GM12878 (cell line): ENCODE results near the gene PTGES2. TPM values are rescaled to one million over a fixed set of nuclear protein-coding genes. Genes with fewer than 3 reads are reported as not detected.

ENCODE experiments used
- BACH1 ChIP-seq: fragments of 450-650 bp; IDR thresholded peaks from 2 replicates; pipeline ENCODE4 v1.6.1; 2017; ENCODE audit warnings: mild to moderate bottlenecking, borderline replicate concordance
- DPF2 ChIP-seq: fragments of 450-650 bp; IDR thresholded peaks from 2 replicates; pipeline ENCODE4 v1.6.1; 2017; ENCODE audit warnings: mild to moderate bottlenecking
- EED ChIP-seq: sonication (generic); IDR thresholded peaks from 2 replicates; pipeline ENCODE4 v1.6.1; 2016; ENCODE audit warnings: antibody characterized with exemption, low read depth
- FOS ChIP-seq: IDR thresholded peaks from 3 replicates; pipeline ENCODE4 v1.6.1; 2011; ENCODE audit warnings: borderline replicate concordance; ENCODE audit not compliant: insufficient read length; ENCODE audit errors: extremely low read depth
- HCFC1 ChIP-seq: fragments of 150-350 bp; IDR thresholded peaks from 2 replicates; pipeline ENCODE4 v1.6.1; 2014; ENCODE audit warnings: low read length
- HDAC2 ChIP-seq: fragments of 200-600 bp; sonication (generic); IDR thresholded peaks from 2 replicates; pipeline ENCODE4 v1.6.1; 2017
- KLF5 ChIP-seq: fragments of 450-650 bp; IDR thresholded peaks from 2 replicates; pipeline ENCODE4 v1.6.1; 2014; ENCODE audit warnings: mild to moderate bottlenecking; ENCODE audit not compliant: partially characterized antibody
- MXI1 ChIP-seq: fragments of 150-350 bp; IDR thresholded peaks from 2 replicates; pipeline ENCODE4 v1.6.1; 2011; ENCODE audit warnings: low read depth, mild to moderate bottlenecking, inconsistent platforms, low read length, improper control_type of control experiment
- NFXL1 ChIP-seq: fragments of 450-650 bp; IDR thresholded peaks from 2 replicates; pipeline ENCODE4 v1.6.1; 2017; ENCODE audit warnings: antibody characterized with exemption, mild to moderate bottlenecking, borderline replicate concordance
- RUNX3 ChIP-seq: IDR thresholded peaks from 2 replicates; pipeline ENCODE4 v1.6.1; 2012; ENCODE audit warnings: low read length, inconsistent platforms
- ZNF24 ChIP-seq: fragments of 450-650 bp; IDR thresholded peaks from 2 replicates; pipeline ENCODE4 v1.6.1; 2017; ENCODE audit warnings: antibody characterized with exemption, mild to moderate bottlenecking
- ZNF687 ChIP-seq: fragments of 450-650 bp; IDR thresholded peaks from 2 replicates; pipeline ENCODE4 v1.6.1; 2017; ENCODE audit warnings: mild to moderate bottlenecking, moderate library complexity
- polyA plus RNA-seq, 11 experiments: library from polyadenylated mRNA; depleted of rRNA in 4 of 11; unstranded in 6 of 11; stranded (reverse) in 5 of 11; fragments of >200 nt; fragmentation: Nextera tagmentation in 4 of 11; fragmentation: Illumina TruSeq in 1 of 11; extraction: Ambion mirVana in 4 of 11; extraction: Trizol in 1 of 11; gene quantifications; 1 replicate in 1 of 11; 2 replicates in 10 of 11; pipeline versions ENCODE4 v1.2.1 to v1.2.3, GENCODE V29; 2011 to 2016; ENCODE audit warnings: inconsistent platforms in 2 of 11, missing spikeins in 2 of 11, low read depth in 1 of 11
- total RNA-seq, 4 experiments: library from RNA; depleted of rRNA in 3 of 4; stranded (reverse); fragments of >200 nt in 3 of 4; fragmentation: Illumina TruSeq in 1 of 4; extraction: Trizol in 1 of 4; gene quantifications; 2 replicates each; pipeline versions ENCODE4 v1.2.1 to v1.2.3, GENCODE V29; 2013 to 2021

The PTGES2 gene
- total and polyA plus RNA-seq, 10 of the 15 experiments (the other 5 are each of a cell fraction or from before 2014, with no cell fraction given): 2.1 to 141 (median 99.1) TPM

DNA sequence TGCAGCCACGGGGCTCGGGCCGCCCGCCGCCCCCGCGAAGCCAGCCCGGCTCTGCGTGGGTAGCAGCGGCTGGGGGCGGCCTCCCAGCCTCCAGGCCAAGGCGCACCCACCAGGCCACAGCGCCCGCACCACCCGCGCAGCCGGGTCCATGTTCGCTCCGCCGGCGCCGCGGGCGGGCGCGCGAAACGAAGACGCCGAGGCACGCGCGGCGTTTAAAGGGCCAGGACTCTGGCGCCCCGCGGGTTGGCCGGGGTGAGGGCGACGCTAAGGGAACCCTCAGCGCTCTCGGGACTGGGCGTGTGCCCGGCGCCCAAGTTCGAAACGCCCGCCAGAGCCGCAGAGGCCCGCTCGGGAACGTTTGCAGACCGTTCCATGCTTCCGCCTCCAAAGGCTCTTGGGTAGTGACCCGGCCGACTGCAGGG, at the start of gene PTGES2 (continued):
- 0 out of 2 replicates have a peak, but pooled peaks have one; percentile 28 for TF ChIP-seq NFXL1
- no peak for TF ChIP-seq EED
- TF ChIP-seq ZNF24: peak; percentile 25; the same call in 1 of the 2 replicates
- peak; percentile 81 for TF ChIP-seq BACH1
- TF ChIP-seq KLF5: peak; percentile 75
- peak; percentile 60; the same call in 1 of the 2 replicates for TF ChIP-seq ZNF687
- TF ChIP-seq RUNX3: no peak
- no peak for TF ChIP-seq FOS
- no peak for TF ChIP-seq HDAC2
- peak; percentile 87 for TF ChIP-seq DPF2
- TF ChIP-seq HCFC1: peak; percentile 39; the same call in 1 of the 2 replicates
- TF ChIP-seq MXI1: peak; percentile 71
